ENCODE results near the gene CMSS1.

DNA sequence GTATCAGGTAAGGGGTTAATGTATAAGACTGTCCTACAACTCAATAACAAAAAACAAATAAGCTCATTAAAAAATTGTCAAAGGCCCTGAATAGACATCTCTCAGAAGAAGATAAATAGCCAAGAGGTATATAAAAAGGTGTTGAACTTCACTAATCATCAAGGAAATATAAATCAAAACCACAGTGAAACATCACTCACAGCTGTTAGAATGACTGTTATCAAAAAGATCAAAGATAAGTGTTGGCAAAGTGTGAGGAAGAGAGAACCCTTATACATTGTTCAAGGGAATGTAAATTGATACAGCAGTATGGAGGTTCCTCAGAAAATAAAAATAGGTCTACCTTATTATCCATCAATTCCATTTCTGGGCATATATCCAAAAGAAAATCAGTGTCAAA lies 201.1 kb downstream of the CMSS1 start:
- TF ChIP-seq, protein P1, sequence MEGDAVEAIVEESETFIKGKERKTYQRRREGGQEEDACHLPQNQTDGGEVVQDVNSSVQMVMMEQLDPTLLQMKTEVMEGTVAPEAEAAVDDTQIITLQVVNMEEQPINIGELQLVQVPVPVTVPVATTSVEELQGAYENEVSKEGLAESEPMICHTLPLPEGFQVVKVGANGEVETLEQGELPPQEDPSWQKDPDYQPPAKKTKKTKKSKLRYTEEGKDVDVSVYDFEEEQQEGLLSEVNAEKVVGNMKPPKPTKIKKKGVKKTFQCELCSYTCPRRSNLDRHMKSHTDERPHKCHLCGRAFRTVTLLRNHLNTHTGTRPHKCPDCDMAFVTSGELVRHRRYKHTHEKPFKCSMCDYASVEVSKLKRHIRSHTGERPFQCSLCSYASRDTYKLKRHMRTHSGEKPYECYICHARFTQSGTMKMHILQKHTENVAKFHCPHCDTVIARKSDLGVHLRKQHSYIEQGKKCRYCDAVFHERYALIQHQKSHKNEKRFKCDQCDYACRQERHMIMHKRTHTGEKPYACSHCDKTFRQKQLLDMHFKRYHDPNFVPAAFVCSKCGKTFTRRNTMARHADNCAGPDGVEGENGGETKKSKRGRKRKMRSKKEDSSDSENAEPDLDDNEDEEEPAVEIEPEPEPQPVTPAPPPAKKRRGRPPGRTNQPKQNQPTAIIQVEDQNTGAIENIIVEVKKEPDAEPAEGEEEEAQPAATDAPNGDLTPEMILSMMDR (conservative IDR thresholded peaks at IDR 0.05; ENCODE audit: low read depth, low read length), result no peak
- no peak for TF ChIP-seq EZH2 (IDR thresholded peaks at IDR 0.05; ENCODE audit: borderline replicate concordance, low read depth, low read length, poor library complexity, severe bottlenecking)

Data from A673 (cell line).